ENCODE results near the gene S1PR1.
"Not testable (repeated sequence)": the region's sequence is repeated elsewhere in the genome, so short reads cannot be mapped to it uniquely, and the experiment has no call there.

Gene S1PR1

DNA sequence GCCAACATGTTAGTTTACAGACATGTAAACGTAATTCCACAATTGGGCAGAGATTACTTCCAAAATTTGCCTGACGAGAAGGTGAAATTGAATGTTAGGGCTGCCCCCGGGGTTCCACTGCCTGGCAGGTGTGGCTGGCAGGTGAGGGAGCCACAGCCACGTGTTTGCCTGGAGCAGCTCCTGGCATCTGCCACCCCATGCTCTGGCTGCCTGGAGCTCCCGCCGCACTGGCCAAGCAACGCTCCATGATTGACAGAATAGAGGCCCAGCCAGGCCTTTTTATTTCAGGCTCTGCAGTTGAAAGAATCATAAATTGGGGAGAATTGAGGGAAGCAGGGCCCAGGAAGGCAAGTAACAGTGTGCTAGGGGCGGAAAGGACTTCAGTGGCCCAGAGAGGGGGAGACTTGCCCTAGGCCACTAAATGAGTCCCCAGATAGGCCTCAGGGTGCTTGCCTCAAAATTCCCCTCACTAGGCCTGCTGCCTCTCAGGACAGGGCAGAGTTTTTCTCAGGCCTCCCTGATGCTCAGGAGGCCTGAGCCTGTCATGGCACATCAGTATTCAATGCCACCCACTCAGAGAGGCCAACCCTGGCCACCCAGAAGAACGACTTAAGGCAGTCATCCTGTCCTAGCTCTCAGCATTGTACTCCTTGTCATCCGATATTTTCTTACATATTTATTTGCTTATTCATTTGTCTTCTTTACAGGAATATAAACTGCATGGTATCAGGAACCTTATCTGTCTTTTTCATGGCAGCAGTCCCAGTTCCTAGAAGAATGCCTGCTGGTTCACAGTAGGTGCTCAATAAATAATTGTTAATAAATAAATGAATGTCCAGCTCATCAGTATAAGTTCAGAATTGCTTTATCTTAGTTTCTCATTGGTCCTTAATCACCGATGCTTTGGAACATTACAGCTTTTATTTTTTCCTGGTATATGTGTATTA is 16.6 kb upstream of the S1PR1 start:
- DNase-seq = no peak

DNA sequence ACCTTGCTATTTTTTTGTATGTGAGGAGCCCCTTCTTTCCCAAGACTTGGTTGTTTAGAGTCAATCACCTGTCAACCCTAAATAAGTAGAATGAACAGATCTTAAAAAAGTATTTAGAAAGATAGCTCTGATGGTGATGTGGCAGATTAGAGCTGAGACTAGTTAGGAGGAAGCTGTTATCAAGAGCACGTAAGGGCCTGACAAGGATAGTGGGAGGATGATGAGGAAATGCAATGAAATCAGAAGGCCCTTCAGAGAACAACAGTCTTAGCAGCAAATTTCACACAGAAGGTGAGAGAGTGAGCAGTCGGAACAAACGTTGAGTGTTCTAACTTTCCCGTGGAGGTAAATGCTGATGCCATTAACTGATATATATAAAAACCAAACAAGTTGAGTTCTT is 15.9 kb upstream of the S1PR1 start:
- DNase-seq = no peak

DNA sequence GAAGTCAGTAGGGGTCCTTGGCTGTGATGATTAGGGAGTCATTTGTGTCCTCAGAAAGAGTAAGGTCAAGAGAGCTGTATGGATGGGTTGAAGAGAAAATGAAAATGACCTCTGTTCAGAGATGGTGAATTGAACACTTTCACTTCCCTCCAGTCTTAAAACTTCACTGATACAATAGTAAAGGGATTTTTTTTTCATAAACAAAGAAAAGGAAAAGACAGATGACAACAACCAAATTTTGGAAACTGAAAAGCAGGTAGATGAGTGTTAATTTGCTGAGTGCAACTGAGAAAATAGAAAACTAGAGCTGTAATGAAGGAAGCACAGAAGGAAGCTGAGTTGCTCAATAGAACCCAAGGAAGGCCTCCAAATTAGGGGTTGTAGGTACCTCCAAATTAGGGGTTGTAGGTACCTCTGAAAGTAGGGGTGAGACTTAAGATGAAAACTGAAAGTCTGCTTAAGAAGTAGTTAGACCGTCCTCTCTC is 14.8 kb upstream of the S1PR1 start:
- no peak for DNase-seq

DNA sequence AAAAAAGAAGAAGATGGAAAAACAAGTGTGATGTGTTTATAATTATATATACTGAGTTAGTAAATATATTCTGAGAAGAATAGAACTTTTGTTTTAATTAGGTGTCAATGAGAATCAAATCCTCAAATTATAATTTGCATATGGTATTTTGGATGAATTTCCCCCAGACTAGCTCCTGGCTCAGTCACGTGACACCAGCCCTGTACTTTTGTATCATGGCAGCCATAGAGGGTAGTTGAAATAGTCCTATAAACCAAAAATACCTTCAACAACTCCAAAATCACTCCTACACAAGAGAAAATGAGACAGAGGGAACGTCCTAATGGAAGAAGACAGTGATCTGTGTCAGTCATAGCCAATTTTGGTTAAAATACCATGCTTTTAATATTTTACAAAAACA is 9.0 kb upstream of the S1PR1 start:
- no peak for DNase-seq

DNA sequence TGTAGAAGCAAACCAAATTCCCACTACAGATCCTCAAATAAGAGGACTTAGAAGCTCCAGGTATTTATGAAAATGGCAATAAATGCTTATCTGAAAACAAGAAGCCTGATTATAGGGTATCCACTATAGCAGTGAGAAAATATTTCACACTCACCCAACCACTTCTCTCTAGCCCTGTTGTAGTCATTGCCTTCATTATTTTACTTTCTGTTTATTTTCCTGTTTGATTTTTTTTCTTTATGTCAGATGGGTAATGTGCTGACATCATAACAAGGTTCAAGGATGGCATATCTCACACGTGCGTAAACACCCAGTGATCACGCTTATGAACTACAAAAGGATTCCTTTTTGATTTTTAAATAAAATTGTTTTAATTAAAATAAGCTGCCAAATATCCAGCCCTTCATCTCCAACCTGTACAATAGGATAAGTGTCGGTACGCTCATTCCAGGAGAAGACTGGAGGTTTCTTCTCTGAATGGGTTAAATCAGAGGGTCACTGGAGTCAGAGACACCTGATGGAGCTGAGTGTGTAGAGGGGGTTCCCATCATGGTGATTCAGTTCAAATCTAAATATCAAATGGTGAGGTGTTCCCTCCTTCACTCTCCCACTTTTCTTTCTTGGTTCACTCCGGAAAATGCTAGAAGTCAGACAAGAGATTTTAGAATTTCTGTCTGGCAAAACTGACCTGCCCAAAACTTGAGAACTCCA is 8.2 kb upstream of the S1PR1 start:
- DNase-seq = no peak

DNA sequence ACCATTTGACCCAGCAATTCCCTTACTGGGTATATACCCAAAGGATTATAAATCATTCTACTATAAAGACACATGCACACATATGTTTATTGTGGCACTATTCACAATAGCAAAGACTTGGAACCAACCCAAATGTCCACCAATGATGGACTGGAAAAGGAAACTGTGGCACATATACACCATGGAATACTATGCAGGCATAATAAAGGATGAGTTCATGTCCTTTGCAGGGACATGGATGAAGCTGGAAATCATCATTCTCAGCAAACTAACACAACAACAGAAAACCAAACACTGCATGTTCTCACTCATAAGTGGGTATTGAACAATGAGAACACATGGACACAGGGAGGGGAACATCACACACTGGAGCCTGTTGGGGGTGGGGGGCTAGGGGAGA is 4.6 kb upstream of the S1PR1 start:
- not testable (repeated sequence) for DNase-seq

DNA sequence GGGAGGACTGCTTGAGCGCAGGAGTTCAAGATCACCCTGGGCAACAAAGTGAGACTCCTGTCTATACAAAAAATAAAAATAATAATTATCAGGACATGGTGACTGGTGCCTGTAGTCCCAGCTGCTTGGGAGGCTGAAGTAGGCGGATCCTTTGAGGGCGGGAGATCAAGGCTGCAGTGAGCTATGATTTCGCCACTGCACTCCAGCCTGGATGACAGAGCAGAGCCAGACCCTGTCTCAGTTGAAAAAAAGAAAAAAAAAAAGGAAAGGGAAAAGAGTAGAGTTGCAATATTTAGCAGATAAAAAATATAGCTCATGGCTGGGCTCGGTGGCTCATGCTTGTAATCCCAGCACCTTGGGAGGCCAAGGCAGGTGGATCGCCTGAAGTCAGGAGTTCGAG is 3.3 kb upstream of the S1PR1 start:
- no peak for DNase-seq

DNA sequence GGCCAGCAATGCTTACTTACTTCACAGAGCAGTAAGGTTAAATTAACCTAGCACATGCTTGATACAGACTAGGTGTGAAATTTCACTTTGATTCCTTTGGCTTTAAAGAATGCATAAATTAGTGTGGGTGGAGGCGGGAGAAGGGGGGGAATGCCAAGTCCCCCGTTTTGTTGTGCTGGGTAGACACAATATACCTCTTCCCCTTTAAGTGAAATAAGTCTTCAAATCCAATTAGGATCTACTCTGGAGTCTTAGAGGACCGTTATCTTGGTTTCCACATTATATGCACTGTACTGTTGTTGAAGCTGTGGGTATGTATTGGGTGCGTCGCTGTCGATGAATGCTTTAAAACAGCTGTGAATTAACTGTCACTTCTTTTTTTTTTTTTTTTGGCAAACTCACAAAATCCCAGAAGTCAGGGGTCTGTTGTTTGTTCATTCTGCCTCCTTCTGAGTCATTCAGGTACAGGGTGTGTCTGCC is 1.6 kb upstream of the S1PR1 start:
- DNase-seq = no peak

DNA sequence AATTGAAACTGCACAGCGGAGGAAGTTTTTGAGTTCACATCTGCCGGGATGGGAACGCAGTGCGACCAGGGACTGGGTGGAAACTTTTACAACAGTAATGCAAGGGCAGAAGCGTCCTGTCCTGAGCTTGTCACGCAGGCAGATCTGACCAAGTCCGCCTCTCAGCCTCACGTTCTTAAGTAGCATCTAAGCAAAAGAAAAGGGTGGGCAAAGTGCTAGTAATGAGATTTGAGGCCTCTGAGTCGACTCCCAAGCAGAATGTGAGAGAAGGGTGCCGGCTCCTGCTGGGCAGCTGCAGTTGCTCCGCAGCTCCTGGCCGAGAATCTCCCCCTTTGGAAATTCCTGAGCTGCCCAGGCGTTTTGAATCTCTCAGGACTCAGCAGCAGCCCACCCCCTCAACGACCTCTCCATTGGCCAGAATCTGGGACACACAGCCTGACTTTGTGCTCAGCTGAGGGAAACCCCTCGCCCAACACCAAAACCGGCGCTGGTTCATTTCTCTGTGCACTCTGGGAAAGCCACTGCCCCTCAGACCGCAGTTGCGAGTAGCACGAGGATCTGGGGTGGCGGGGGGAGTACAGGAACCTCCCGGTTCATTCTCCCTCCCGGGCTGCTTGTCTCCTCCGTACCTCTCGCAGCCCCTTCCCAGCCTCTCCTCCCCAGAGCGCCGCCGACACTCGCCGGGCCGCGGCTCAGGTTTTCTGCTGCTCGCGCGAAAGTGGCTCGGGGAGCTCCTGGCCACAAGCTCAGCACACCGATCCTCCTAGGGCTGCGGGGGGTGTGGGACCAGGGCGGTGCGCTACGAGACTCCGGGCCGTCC is 913 bp upstream of the S1PR1 start:
- peak; percentile 20 for DNase-seq

DNA sequence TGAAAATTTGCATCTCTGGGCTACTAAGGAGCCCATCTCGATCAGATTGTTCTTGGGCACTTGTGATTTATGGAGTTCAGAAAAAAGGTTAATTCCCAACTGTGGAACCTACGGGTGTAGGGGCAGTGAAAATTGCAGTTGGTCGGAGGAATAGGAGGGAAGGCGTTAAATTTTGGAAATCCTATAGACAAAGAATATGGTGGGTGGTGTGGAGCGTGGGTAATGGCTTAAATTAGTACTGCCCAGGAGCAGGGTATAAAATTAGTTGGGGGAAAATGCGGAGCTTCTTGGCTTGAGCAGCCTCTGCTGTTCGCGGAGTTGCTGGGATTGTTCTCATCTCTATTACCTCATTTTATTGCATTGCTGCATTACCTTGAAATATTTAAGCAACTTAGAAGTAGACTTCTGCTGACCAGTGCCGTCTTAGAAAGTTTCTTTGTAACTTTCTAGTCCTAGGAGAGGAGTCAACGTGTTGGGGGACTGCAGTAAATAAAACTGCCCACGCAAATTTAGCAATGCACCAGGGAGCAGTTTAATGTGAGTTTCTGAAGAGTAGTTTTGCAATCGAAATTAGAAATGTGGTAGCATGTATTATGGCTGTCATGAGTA is 514 bp downstream of the S1PR1 start:
- peak; percentile 28 for DNase-seq

DNA sequence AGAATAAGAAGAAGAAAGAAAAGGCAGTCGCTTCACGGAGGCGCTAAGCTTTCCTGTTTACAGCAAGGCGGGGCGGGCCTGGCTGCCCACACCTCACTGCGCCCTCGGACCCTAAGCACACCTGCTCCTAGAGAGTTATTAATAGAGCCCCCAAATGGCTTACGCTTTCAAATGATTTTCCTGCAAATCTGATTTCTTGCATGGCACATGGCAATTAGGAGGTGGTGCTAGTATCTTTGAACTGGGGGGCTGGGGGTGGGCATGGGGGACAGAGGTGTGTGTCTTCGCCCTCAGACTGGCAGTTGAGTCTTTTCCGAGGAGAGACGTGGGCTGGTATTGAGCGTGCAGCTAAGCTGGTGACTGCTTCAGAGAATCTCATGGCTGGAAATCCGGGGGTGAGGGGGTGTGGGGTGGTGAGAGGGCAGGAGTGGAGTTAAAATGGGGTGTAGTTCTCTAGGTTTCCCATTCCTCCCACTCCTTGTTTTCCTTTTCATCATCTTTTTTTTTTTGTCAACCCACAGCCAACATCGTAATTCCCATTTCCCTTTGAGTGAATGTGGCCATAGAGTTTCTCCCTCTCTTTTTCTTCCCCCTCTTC is 1.3 kb downstream of the S1PR1 start:
- no peak for DNase-seq

DNA sequence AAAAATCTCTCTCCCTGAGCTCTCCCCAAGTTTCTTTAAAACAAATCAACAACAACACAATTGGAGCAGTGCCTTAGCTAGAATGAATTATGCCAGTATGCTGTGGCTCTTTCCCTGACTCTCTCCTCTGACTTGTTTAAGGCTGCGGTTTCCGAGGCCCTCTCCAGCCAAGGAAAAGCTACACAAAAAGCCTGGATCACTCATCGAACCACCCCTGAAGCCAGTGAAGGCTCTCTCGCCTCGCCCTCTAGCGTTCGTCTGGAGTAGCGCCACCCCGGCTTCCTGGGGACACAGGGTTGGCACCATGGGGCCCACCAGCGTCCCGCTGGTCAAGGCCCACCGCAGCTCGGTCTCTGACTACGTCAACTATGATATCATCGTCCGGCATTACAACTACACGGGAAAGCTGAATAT is 1.9 kb downstream of the S1PR1 start:
- DNase-seq = peak; percentile 92

DNA sequence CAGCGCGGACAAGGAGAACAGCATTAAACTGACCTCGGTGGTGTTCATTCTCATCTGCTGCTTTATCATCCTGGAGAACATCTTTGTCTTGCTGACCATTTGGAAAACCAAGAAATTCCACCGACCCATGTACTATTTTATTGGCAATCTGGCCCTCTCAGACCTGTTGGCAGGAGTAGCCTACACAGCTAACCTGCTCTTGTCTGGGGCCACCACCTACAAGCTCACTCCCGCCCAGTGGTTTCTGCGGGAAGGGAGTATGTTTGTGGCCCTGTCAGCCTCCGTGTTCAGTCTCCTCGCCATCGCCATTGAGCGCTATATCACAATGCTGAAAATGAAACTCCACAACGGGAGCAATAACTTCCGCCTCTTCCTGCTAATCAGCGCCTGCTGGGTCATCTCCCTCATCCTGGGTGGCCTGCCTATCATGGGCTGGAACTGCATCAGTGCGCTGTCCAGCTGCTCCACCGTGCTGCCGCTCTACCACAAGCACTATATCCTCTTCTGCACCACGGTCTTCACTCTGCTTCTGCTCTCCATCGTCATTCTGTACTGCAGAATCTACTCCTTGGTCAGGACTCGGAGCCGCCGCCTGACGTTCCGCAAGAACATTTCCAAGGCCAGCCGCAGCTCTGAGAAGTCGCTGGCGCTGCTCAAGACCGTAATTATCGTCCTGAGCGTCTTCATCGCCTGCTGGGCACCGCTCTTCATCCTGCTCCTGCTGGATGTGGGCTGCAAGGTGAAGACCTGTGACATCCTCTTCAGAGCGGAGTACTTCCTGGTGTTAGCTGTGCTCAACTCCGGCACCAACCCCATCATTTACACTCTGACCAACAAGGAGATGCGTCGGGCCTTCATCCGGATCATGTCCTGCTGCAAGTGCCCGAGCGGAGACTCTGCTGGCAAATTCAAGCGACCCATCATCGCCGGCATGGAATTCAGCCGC is 2.5 kb downstream of the S1PR1 start:
- DNase-seq = no peak

DNA sequence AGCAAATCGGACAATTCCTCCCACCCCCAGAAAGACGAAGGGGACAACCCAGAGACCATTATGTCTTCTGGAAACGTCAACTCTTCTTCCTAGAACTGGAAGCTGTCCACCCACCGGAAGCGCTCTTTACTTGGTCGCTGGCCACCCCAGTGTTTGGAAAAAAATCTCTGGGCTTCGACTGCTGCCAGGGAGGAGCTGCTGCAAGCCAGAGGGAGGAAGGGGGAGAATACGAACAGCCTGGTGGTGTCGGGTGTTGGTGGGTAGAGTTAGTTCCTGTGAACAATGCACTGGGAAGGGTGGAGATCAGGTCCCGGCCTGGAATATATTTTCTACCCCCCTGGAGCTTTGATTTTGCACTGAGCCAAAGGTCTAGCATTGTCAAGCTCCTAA is 3.2 kb downstream of the S1PR1 start:
- DNase-seq = no peak

DNA sequence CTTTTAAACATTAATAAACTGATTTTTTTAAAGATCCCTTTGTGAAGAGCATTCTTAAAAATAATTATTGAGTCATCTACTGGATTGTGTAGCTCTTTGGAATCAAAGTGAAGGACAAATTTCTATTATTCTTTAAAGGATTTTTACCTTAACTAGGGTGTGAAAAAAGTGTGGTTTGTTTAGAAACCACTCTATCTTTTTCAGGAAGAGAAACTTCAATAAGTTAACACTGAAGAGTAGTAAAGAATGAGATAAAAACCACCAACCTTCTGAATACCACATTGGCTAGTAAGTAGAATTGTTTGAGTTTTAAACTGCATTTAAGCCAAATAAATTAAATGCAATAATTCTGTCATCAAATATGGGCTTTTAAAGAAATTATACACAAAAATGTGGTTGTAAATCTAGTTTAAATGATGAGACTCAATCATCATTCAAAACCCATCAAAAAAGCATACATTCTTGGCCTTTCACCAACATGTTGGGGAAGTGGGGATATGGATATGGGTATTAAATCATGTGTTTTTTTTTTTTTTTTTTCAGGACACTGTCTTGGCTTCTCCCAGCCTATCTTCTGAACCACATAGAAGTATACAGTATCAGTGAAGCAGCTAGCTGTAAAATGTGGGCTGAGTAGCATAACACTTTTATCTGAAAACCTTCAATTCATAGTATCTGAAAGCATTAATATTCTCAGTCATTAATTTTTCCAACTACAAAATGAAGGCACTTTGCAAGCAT is 4.8 kb downstream of the S1PR1 start:
- DNase-seq = no peak

DNA sequence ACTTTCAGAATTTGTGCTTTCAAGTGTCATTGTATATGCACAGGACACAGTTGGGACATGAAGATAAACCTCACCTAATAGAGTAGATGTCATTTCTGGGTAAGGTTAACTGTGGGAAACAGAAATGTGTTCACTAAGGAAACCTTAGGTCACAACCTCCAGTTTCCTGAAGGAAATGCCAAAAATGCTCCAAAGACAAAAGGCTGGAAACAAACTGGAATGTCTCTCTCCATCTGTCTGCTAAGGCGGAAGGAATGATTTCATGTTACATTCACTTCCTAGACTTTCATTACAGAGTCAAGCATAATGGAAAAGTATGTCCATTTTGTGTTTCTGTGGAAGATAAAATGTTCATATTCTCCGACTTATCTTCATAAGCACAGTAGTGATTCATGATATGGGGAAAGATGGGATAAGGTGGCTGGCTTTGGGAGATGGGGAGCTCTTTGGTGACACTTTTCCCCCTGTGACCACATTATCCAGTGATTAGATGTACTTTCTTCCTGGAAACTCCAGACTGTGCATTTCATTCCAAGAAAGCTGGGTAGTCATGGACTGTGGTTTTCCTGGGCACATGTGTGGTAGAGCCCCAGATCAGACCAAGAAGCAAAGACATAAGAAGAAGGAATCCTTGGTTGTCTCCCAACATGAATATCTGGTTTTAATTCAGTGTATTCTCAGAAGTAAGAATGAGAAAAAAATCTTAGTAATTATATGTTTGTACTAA is 5.7 kb downstream of the S1PR1 start:
- no peak for DNase-seq

DNA sequence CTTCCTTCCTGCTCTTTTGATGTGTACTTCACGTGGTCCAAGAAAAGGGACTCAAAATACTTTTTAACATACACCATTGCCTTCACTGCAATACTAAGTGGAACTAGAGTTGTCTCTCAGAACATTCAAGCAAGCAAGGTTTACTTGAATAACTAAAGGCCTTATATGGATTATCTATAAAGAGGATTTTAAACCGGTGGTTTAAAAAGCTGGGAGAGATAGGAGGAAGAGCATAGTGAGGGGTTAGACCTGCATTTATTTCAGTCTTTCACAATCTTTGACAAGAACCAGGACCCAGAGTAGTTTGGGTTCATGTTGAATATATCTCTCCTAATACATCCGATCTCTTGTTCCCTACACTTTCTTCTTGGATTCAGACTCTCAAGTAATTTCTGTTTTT is 6.9 kb downstream of the S1PR1 start:
- DNase-seq = no peak

DNA sequence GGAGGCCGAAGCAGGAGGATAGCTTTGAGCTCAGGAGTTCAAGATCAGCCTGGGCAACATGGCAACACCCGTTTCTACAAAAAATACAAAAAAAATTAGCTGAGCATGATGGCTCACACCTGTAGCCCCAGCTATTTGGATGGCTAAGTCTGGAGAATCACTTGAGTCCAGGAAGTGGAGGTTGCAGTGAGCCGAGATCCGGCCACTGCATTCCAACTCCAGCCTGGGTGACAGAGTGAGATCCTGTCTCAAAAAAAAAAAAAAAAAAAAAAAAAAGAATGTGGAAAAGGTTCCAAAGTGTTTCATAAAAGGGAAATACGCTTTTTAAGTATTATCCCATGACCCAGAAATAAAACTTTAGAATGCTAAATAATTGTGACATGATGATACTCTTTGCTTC is 8.0 kb downstream of the S1PR1 start:
- DNase-seq = no peak

DNA sequence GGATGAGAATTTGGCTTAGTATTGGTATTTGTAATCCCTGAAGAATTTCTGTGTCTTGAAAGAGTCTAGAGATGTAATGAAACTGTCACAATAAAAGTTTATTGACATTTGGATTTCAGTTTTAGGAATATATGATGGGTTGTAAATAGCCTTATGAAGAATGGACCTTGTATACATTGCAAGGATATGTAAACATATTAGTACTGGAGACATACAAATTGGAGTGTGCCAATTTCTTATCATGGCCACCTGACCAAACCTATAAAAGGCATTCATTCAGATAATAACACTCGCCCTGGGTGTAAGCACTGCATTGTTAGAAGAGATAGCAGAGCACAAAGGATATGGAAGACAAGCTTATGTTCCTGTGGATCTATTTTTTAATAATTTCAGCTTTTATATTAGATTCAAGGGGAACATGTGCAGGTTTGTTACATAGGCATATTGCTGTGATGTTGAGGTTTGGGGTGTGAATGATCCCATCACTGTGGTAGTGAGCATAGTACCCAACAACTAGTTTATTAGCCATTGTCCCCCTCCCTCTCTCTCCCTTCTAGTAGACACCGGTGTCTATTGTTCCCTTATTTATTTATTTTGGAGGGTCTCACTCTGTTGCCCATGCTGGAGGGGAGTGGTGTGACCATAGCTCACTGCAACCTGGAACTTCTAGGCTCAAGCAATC is 8.6 kb downstream of the S1PR1 start:
- no peak for DNase-seq
